Activated CD4-positive, alpha-beta memory T cell treated with anti-CD3 and anti-CD28 coated beads for 36 hours (primary cell): ENCODE measurements around the gene MYB. TPM values are rescaled to one million over a fixed set of nuclear protein-coding genes. Genes with fewer than 3 reads are reported as not detected.
"Not testable (repeated sequence)": the region's sequence is repeated elsewhere in the genome, so short reads cannot be mapped to it uniquely, and the experiment has no call there.

Experiments
- CTCF ChIA-PET: fragments of 350-600 bp; sonication (Branson Sonifier 250); formaldehyde crosslinking; loops from one replicate; lab custom pipeline; 2021; ENCODE audit warnings: antibody characterized with exemption, inconsistent platforms; lab: Charles Lee
- POLR2A ChIA-PET: fragments of 350-600 bp; sonication (Branson Sonifier 250); formaldehyde crosslinking; loops from one replicate; lab custom pipeline; 2021; ENCODE audit warnings: antibody characterized with exemption; lab: Charles Lee
- DNase-seq: peaks from one replicate; pipeline ENCODE4 v3.0.0-alpha.2; 2020
- H3K27ac Mint-ChIP-seq: one replicate; pipeline ENCODE4 v1.8.0; 2021; ENCODE audit warnings: mixed read lengths
- H3K27me3 Mint-ChIP-seq: one replicate; pipeline ENCODE4 v1.8.0; 2021; ENCODE audit warnings: mixed read lengths
- H3K36me3 Mint-ChIP-seq: one replicate; pipeline ENCODE4 v1.8.0; 2021; ENCODE audit warnings: mixed read lengths
- H3K4me1 Mint-ChIP-seq: one replicate; pipeline ENCODE4 v1.8.0; 2021; ENCODE audit warnings: low read depth, mixed read lengths
- H3K4me3 Mint-ChIP-seq: one replicate; pipeline ENCODE4 v1.8.0; 2021; ENCODE audit warnings: mild to moderate bottlenecking, mixed read lengths
- H3K9me3 Mint-ChIP-seq: one replicate; pipeline ENCODE4 v1.8.0; 2021; ENCODE audit warnings: mixed read lengths
- intact Hi-C: fragments of 100-400 bp; cut with micrococcal nuclease; formaldehyde crosslinking; loops from one replicate; pipeline ENCODE4 v1.15.1; 2023
- total RNA-seq, 2 experiments: library from RNA; stranded (reverse); gene quantifications; one replicate each; pipeline ENCODE4 v1.2.3, GENCODE V29; 2021

The MYB gene
- total RNA-seq, 2 experiments from 2014 or later, result 19.4 to 19.7 TPM

- Mint-ChIP-seq H3K9me3 (no peaks in the 10 kb centered on the region), H3K27me3 (no peaks in the 10 kb centered on the region), H3K36me3 (no peaks in the 10 kb centered on the region), H3K4me3 (no peak overlapping the region), H3K27ac (no peak overlapping the region), H3K4me1 (peaks cover 20% of the 10 kb centered on the region)
- ChIA-PET CTCF (interaction anchor here (1.5 kb wide), 1 partner anchor 51 kb away, joined by 3 read pairs; no protein-coding TSS in a partner anchor), POLR2A (no interaction called here)
- no peak for DNase-seq
- intact Hi-C loops, result no loop called here
Observed at GRCh38 chr6:135235716-135236115, 54.6 kb downstream of the MYB start.

GRCh38 chr6:135236319-135236718 is 55.2 kb downstream of the MYB start:
- Mint-ChIP-seq H3K4me1 (peaks cover 17% of the 10 kb centered on the region), H3K36me3 (no peaks in the 10 kb centered on the region), H3K27ac (no peak overlapping the region), H3K27me3 (no peaks in the 10 kb centered on the region), H3K4me3 (no peak overlapping the region), H3K9me3 (no peaks in the 10 kb centered on the region)
- DNase-seq, result no peak
- ChIA-PET CTCF (interaction anchor here (1.5 kb wide), 1 partner anchor 52 kb away, joined by 3 read pairs; no protein-coding TSS in a partner anchor), POLR2A (interaction anchor here (1.0 kb wide), 1 partner anchor 39 kb away, joined by 4 read pairs; no protein-coding TSS in a partner anchor)
- intact Hi-C loops, result no loop called here

- POLR2A ChIA-PET, result interaction anchor here (1.0 kb wide), 1 partner anchor 39 kb away, joined by 4 read pairs; no protein-coding TSS in a partner anchor
- no peaks in the 10 kb centered on the region for H3K9me3 Mint-ChIP-seq
- peaks cover 13% of the 10 kb centered on the region for H3K4me1 Mint-ChIP-seq
- no peak overlapping the region for H3K4me3 Mint-ChIP-seq
- CTCF ChIA-PET, result interaction anchor here (1.5 kb wide), 1 partner anchor 52 kb away, joined by 3 read pairs; no protein-coding TSS in a partner anchor
- H3K27me3 Mint-ChIP-seq, result no peaks in the 10 kb centered on the region
- intact Hi-C loops, result no loop called here
- H3K36me3 Mint-ChIP-seq, result no peaks in the 10 kb centered on the region
- H3K27ac Mint-ChIP-seq, result no peak overlapping the region
- no peak for DNase-seq
Observed at GRCh38 chr6:135236732-135237131, 55.6 kb downstream of the MYB start.

GRCh38 chr6:135240711-135241110 is 59.6 kb downstream of the MYB start:
- DNase-seq, result no peak
- ChIA-PET POLR2A (no interaction called here), CTCF (no interaction called here)
- intact Hi-C loops, result no loop called here
- Mint-ChIP-seq H3K27ac (no peak overlapping the region), H3K4me3 (no peak overlapping the region), H3K27me3 (no peaks in the 10 kb centered on the region), H3K4me1 (peaks cover 5% of the 10 kb centered on the region), H3K36me3 (no peaks in the 10 kb centered on the region), H3K9me3 (no peaks in the 10 kb centered on the region)

- Mint-ChIP-seq H3K9me3 (no peaks in the 10 kb centered on the region), H3K36me3 (no peaks in the 10 kb centered on the region), H3K27ac (no peak overlapping the region), H3K27me3 (no peaks in the 10 kb centered on the region), H3K4me3 (no peak overlapping the region), H3K4me1 (no peaks in the 10 kb centered on the region)
- CTCF ChIA-PET, result no interaction called here
- no peak for DNase-seq
- POLR2A ChIA-PET, result no interaction called here
- intact Hi-C loops, result no loop called here
Observed at GRCh38 chr6:135243871-135244796, 63.0 kb downstream of the MYB start.

GRCh38 chr6:135244805-135245204 is 63.7 kb downstream of the MYB start:
- Mint-ChIP-seq H3K27ac (no peak overlapping the region), H3K9me3 (no peaks in the 10 kb centered on the region), H3K27me3 (no peaks in the 10 kb centered on the region), H3K36me3 (no peaks in the 10 kb centered on the region), H3K4me1 (no peaks in the 10 kb centered on the region), H3K4me3 (no peak overlapping the region)
- no peak for DNase-seq
- POLR2A ChIA-PET, result no interaction called here
- intact Hi-C loops, result no loop called here
- CTCF ChIA-PET, result no interaction called here

- POLR2A ChIA-PET, H3K4me1 Mint-ChIP-seq: not testable (repeated sequence)
Observed at GRCh38 chr6:135246412-135247012, 65.4 kb downstream of the MYB start.

GRCh38 chr6:135250234-135250633 is 69.1 kb downstream of the MYB start:
- CTCF ChIA-PET, result no interaction called here
- intact Hi-C loops, result no loop called here
- no peak overlapping the region for H3K4me3 Mint-ChIP-seq
- H3K4me1 Mint-ChIP-seq, result no peaks in the 10 kb centered on the region
- no peaks in the 10 kb centered on the region for H3K36me3 Mint-ChIP-seq
- no peaks in the 10 kb centered on the region for H3K9me3 Mint-ChIP-seq
- H3K27ac Mint-ChIP-seq, result no peak overlapping the region
- no peaks in the 10 kb centered on the region for H3K27me3 Mint-ChIP-seq
- POLR2A ChIA-PET, result no interaction called here
- no peak for DNase-seq

More at GRCh38 chr6:135246412-135247012, 65.4 kb downstream of the MYB start:
- CTCF ChIA-PET, H3K27me3 Mint-ChIP-seq, intact Hi-C loops, H3K4me3 Mint-ChIP-seq, H3K36me3 Mint-ChIP-seq, DNase-seq, H3K9me3 Mint-ChIP-seq, H3K27ac Mint-ChIP-seq: not testable (repeated sequence)

- Mint-ChIP-seq H3K27me3 (no peaks in the 10 kb centered on the region), H3K27ac (no peak overlapping the region), H3K4me1 (no peaks in the 10 kb centered on the region), H3K9me3 (no peaks in the 10 kb centered on the region), H3K36me3 (no peaks in the 10 kb centered on the region), H3K4me3 (no peak overlapping the region)
- CTCF ChIA-PET, result no interaction called here
- intact Hi-C loops, result no loop called here
- DNase-seq, result no peak
- POLR2A ChIA-PET, result no interaction called here
Observed at GRCh38 chr6:135250751-135251497, 69.8 kb downstream of the MYB start.

GRCh38 chr6:135251498-135252441 is 70.7 kb downstream of the MYB start:
- Mint-ChIP-seq H3K27me3 (no peaks in the 10 kb centered on the region), H3K4me3 (no peak overlapping the region), H3K4me1 (no peaks in the 10 kb centered on the region), H3K27ac (no peak overlapping the region), H3K9me3 (no peaks in the 10 kb centered on the region), H3K36me3 (no peaks in the 10 kb centered on the region)
- ChIA-PET POLR2A (no interaction called here), CTCF (no interaction called here)
- intact Hi-C loops, result no loop called here
- peak; percentile 29 for DNase-seq

GRCh38 chr6:135254471-135254870 is 73.4 kb downstream of the MYB start:
- Mint-ChIP-seq H3K27ac (no peak overlapping the region), H3K4me1 (no peaks in the 10 kb centered on the region), H3K27me3 (no peaks in the 10 kb centered on the region), H3K9me3 (no peaks in the 10 kb centered on the region), H3K4me3 (no peak overlapping the region), H3K36me3 (no peaks in the 10 kb centered on the region)
- POLR2A ChIA-PET, result no interaction called here
- intact Hi-C loops, result no loop called here
- no peak for DNase-seq
- CTCF ChIA-PET, result no interaction called here
